ENCODE measurements around the gene EYS.
"Not testable (repeated sequence)": the region's sequence is repeated elsewhere in the genome, so short reads cannot be mapped to it uniquely, and the experiment has no call there.

The EYS gene

DNA sequence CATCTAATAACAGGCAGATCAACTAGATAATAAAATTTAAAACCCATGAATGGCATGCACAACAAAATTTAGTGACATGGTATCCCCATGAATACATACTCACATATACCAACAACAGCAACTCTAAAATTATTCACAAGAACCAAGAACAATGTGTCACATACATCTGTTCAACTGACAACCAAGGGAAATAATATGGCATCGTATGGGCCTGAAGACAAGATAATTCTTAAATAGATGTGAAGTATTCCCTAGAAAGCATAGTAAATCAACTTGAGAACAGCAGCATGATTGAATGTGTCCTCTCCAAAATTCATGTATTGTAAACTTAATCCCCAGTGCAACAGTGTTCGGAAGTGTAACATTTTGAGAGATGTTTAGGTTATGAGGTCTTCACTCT, 635.5 kb downstream of the EYS start:
- DNase-seq: no peak

DNA sequence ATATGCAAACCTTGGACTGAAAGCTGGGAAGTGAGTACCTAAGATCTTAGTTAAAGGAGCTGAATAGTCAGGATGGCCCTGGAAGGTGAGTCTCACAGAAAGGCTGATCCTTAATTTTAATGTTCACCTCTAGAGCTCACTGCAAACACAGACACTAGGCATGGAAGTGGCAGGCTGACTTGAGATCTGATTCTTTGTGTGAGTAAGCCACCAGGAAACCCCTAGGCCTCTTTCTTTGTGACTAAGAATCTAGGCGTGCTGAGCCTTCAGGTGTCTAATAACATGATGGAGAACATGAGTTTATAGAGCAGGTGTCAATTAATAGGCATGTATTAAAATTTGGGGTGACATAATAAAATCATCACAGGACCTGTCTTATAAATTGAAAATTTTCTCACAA, 642.2 kb downstream of the EYS start:
- DNase-seq: no peak

DNA sequence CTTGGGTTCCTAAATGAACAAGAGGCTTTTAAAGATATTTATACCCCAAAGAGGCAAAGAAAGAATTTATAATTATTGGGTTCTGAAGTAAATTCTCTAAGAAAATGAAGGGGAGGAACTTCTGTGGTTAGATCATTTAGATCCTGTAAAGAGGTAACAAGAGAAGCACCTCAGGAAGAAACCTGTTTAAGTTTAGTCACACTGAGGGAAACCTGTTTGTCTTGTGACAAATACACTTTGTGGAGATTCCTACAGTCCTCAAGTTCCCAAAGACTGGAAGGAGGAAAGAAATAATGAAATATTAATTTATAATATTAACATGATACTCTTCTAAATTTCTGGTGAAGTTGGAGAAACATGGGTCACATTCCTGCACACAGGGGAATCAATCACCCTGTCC, 647.5 kb downstream of the EYS start:
- DNase-seq: no peak

GRCh38 chr6:65055545-65055944, 651.5 kb downstream of the EYS start:
- no peak for DNase-seq

GRCh38 chr6:65052626-65053025, 654.4 kb downstream of the EYS start:
- DNase-seq: no peak

DNA sequence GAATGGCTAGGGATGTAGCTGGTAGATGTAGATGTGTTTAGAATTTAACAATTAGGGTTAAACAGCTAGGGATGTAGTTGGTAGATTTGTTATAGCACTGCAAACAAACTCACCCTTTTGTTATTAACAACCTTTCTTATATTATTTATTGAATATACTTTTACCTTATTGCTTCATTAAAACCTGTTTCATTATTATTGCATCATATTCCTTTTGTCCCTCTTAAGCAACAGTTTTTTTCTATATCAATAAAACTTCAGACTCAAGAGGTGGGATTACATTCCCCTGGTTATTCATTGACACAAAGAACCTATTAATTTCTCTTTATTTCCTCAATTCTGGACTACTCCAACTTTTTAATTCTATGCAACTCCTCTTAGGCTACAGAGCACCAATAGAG, 661.2 kb downstream of the EYS start:
- no peak for DNase-seq

GRCh38 chr6:65014006-65014405, 693.0 kb downstream of the EYS start:
- no peak for DNase-seq

DNA sequence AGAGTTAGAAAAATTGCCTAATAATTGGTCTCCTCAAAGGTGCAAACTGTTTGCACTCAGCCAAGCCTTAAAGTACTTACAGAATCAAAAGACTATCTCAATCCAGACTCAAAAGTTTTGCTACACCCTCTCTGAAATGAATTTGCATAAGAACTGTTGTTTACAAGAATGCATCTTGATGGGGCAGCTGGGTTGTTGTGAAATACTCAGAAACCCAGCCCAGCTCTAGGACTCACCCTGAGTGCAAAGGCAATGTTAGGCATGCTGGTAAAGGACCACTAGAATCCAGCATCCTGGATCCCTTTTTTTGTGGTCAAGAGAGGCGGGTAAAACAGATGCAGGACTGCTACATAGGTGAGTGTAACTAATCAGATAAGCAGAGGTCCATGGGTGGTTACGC, 700.2 kb downstream of the EYS start:
- no peak for DNase-seq

DNA sequence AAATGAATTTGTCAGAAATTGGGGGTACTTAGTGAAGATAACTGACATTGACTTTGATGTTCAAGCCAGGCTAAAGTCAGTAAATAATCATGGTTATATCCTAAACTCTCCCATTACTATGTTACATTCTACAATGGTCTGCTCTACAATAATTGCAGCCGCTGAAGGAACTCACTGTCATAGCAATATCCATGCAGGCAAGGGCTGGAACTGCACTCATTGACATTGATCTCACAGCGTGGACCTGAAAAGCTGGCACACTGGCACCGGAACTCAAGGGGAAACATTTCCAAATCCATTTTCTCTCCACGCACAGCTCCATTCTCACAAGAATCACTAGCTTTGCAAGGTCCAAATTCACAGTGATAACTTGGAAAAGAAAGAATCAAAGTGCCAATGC, 702.7 kb downstream of the EYS start:
- DNase-seq: no peak

- DNase-seq: not testable (repeated sequence)
Observed at GRCh38 chr6:65002882-65003281, 704.1 kb downstream of the EYS start.

GRCh38 chr6:65000815-65001214, 706.2 kb downstream of the EYS start:
- no peak for DNase-seq

DNA sequence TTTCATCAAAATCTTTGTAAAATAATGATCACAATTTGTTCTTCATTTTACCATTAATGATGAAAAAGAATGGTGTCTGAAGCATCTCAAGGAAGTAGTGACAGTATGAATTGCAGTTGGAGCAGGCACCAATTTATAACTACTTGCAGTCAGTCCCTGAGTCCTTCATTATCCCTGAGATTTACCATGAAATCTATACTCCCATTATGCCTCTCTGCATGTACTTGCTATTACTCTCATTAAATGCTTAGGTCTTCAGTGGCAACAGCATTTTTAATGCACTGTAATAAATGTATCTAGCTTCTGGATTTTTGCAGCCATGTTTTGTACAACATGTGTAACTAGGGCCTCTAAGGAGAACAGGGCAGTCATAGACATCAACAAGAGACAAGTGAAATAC, 708.8 kb downstream of the EYS start:
- no peak for DNase-seq

GRCh38 chr6:64996301-64996700, 710.7 kb downstream of the EYS start:
- no peak for DNase-seq

DNA sequence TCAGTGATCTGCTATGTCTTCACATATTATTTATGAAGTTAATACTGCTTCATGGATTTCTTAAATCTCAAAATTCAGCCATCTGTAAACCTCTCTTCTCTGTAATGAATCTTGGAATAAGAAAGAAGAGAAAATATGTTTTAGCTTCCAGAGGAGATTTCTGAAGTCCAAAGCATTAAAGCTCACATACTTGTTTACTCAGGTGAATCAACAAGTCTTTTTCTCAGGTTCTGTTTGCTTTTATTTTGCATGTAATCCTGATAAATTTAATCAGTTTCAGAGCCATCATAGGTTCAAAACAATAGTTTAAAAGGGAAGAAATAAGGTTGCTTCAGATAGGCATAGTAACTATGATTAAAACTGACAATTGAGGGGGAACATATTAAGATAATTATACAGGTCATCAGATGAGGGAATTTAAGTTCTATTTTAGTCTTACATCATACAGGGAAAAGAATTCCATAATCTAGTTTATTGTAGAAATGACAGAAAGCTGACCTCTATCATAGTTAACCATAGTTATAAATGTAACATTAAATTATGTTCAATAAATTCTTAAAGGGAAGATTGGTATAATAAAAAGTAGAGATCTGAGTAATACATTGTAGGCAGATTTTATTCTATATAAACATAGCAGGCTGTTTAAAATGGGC, 716.2 kb downstream of the EYS start:
- DNase-seq: no peak

DNA sequence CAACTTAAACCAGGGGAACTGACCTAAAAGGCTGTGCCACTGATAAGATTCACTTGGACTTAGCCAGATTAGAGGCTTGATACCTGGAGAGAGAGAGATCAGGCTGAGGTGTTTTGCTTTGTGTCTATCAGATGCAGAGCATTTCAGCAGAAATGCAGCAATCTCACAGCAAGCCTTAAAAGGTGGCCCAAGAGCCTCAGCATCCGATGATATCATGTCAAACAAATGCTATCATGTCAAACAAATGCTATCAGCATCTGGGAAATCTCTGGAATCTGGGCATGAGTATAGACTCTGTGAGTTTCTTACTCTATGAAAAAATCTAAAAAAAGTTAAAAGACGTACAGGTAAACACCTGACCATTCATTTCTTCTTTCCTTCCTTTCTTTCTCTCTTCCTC, 718.9 kb downstream of the EYS start:
- DNase-seq: no peak

DNA sequence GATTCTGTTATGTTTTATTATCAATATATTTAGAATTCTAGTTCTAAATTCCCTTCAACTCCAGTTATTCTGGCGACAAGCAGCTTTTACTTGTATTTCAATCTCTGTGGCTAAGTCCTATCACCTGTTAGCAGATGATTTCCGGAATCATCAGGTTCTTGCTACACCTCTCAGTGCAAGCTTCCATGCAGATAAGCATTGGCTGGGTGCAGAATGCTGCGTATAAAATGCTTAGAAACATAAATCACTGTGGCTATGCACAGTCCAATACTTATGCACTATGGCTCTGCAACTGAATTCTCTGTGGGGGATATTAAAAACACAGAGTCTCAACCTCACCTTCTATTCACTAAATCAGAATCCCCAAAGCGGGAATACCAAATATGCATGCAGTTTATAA, 720.0 kb downstream of the EYS start:
- DNase-seq: no peak

- DNase-seq: peak; percentile 10
Observed at GRCh38 chr6:64985726-64986125, 721.3 kb downstream of the EYS start.

- no peak for DNase-seq
Observed at GRCh38 chr6:64984948-64985347, 722.1 kb downstream of the EYS start.

DNA sequence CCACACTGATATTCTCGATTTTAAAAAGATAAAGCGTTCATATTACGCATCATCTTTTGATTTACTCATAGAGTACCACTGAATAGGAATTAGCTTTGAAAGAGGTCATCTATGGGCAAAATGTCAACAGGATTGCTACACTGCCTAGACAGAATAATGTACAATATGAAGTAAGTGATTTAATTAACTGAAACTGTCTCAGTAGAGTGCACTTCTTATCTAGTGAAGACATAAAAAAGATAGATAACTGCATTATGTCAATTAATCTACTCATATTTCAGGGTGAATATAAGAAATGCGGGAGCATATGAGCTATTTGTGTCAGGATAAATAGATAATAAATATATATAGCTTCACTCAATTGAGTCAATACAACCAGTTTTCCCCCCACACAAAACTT, 723.9 kb downstream of the EYS start:
- DNase-seq: no peak

- no peak for DNase-seq
Observed at GRCh38 chr6:64973142-64973541, 733.9 kb downstream of the EYS start.

DNA sequence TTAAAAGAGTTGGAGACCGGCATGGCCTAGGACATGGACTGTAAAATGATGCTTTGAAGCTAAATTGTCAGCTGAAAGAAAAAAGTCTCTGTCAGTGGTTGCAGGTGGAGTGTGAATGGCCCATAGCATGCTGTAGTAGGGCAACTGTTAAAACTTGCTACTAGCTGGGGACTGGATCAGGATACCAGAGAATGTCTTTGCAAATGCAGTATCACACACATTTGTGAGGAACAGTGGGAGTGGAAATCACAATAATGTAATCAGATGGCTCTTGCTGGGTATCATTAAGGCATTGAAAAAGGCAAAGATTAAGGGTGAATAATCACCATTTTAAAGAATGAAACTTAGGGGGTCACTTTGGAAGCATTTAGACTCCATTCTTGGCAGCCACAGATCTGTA, 737.9 kb downstream of the EYS start:
- no peak for DNase-seq

DNA sequence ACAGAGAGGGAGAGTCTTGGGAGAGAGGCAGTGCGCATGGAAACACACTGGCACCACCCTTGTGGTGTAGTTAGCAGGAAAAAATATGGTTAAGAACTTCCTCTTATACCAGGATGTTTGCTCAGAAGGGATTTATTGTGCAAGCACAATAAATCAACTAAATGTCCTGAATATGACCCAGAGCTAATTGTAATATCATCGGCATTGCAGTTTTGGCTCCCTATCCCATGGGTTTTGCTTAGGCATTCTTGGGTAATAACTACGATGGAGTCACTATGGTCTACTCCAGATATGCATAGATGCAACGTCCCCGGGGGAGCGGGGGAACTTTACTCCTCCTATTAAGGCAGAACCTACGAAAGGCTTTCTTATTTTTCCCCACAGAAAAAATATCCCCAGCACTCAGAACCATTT, 751.6 kb downstream of the EYS start:
- DNase-seq: no peak

GRCh38 chr6:64949257-64949656, 757.8 kb downstream of the EYS start:
- DNase-seq: no peak

DNA sequence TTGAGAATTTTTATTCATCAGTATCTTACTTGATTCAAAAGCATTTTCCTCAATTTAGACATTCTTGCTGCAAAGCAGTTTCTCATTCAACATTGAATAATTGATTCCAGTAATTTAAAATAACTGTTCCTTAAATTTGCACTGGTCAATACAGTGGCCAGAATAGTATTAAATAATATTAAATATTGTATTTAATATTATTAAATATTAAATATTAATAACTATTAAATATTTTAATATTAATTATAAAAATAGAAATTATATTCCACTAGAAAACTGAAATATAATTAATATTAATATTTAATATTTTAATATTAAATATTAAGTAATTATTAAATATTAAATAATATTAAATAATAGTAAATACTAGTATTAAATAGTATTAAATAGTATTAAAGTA, 758.8 kb downstream of the EYS start:
- DNase-seq: no peak

GRCh38 chr6:64945450-64945849, 761.6 kb downstream of the EYS start:
- no peak for DNase-seq

GRCh38 chr6:64932486-64932885, 774.5 kb downstream of the EYS start:
- no peak for DNase-seq
